Fibroblast of skin of abdomen (primary cell): ENCODE data around the gene GRID2.

ENCODE experiments used
- DNase-seq: peaks from one replicate; pipeline ENCODE4 v3.0.0-alpha.2; 2013

GRID2 gene

GRCh38 chr4:93771640-93772411 lies 1468.1 kb downstream of the GRID2 start:
- DNase-seq, result no peak

DNA sequence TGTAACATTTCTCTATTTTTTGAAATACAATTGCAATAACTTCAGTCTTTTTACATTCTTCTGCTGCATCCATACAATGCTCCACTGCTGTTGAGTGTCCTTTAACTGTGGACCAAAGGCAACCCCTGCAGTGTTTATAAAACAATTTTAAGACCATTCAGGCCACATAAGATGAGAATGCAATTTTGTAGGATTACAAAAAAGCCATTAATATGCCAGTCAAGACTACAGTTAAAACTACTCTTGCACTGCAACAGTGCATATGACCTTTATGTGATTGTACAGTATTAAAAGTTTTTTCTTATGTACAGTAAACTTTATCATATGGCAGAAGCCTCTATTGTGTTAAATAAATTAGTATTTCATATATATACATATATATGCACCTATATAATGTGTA lies 1469.1 kb downstream of the GRID2 start:
- no peak for DNase-seq

DNA sequence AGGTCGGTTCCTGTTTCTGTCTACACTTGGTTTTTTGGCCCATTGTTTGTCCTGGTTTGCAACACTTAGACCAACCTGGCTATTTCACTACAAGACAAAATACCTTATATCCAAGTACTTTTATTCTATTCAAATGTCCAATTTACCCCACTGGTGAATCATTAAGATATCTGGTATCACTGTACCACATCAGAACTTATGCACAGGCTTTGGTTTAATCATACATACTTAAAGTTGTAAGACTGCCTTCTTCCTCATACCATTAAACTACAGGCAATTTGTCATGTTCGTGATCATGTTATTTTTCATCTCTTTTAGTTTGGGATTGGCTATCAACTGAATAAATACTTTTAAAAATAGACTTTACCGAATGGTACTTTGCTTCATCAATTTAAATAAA lies 1471.8 kb downstream of the GRID2 start:
- DNase-seq, result no peak

DNA sequence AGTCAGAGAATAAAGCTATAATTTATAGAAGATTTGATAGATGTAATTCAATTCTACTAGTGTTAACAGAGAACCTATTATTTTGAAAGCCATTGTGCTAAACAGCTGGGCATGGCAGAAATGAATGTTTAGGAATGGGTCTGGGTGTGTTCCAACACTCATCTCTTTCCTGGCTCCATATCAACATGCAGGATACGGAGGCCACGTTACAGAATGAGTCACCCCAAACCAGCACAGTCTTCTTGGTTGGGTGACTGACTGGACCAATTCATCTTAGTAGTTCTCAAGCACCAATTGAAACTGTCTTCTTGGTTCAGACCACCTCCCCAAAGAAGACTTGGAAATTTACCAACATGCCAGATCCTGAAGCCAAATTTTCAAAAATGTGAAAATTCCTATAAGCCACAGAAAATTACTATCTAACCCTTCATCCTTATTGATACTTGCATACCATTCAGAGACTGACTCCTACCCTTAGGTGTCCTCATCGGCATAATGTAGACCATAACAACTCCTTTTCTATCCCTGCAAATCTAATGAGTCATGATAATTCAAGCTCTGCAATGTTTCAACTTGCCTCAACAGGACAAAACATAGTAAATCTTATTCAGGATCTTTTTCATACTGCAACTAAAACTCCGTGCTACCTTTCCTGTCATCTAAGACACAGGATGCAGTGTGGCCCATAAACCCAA lies 1472.8 kb downstream of the GRID2 start:
- peak; percentile 10 for DNase-seq

GRCh38 chr4:93777081-93777460 lies 1473.3 kb downstream of the GRID2 start:
- DNase-seq, result no peak

GRCh38 chr4:93779228-93779627 lies 1475.5 kb downstream of the GRID2 start:
- no peak for DNase-seq

- no peak for DNase-seq
Measured at GRCh38 chr4:93780080-93780479, 1476.3 kb downstream of the GRID2 start.

- DNase-seq, result no peak
Measured at GRCh38 chr4:93781198-93781597, 1477.4 kb downstream of the GRID2 start.

- no peak for DNase-seq
Measured at GRCh38 chr4:93786149-93786548, 1482.4 kb downstream of the GRID2 start.

DNA sequence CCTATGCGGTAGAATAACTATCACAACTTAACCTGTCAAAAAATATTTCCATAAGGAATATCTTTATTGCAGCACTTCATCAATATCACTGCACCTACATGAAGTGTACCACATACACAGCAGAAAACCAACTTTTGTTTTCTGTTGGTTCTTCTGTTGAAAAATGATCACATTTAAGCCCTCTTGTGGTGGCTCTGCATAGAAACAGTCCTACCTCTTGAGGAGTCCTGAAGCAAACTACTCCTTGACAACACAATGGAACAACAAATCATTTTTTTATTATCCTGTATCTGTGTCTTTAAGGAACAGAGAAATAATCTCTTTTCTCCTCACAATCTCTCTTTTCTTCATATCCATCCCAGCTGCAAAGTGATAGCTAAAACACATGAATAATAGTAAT lies 1484.9 kb downstream of the GRID2 start:
- DNase-seq, result no peak

DNA sequence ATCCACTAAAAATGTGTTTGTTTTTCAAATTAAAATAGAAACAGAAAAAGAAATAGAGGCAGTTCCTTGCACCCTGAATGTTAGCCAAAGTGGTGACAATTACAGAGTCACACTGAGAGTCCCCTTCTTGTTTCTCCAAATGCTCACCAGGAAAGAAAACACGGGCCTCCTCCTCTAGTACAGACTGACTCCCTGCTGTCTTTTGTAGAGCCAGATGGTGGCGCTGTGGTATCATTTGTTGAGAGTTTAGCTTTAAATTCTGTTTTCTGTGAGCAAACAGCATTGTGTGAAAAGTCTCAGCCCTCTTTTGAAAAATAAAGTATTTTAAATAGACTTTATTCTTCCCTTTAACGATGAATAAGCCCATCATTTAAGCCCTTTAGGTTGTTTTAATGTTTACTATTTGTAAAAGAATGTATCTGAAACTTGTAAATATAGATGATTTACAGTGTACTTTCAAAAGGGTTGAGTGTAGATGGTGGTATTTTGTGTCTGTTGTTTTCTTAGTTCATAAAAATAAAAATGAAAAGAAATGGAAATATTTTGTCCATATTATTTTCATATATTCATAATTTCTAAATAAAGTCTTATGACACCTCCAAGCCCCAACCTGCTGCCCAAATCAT lies 1487.9 kb downstream of the GRID2 start:
- peak; percentile 35 for DNase-seq

DNA sequence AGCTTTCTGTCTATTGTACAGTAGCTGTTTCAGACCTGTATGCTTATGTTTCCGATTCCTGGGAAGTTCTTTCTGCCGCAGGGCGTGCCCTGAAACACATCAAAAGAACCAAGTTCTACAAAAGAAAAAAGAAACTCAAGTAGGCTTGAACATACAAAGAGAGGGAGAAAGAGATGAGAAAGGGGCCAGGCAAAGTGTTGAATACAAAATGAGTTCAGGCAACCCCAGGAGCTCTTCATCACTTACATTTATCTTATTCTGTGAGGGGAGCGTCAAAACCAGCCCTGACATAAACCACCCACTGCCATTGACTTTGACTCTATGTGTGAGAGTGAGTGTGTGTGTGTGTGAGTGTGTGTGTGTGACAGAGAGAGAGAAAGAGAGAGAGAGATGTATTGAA lies 1498.3 kb downstream of the GRID2 start:
- no peak for DNase-seq

DNA sequence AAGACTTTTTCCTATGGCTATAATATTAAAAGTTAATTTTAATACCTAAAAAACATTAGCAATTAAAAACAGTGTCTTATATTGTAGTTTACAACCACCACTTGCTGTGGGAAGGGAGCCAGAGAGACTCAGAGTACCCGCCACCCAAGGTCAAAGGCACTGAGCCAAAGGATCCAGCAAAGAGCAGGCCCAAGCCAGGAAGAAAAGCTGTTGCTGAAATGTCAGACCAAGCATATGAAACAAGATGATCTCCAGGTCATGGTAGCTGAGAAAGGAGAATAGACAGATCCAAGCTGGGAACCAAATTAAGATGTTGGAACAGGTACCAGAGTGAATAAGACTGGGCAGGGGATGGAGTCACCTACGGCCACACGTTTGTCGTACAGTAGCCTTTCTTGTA lies 1506.0 kb downstream of the GRID2 start:
- no peak for DNase-seq

- no peak for DNase-seq
Measured at GRCh38 chr4:93810340-93810992, 1506.7 kb downstream of the GRID2 start.

GRCh38 chr4:93813092-93813491 lies 1509.3 kb downstream of the GRID2 start:
- DNase-seq, result no peak

DNA sequence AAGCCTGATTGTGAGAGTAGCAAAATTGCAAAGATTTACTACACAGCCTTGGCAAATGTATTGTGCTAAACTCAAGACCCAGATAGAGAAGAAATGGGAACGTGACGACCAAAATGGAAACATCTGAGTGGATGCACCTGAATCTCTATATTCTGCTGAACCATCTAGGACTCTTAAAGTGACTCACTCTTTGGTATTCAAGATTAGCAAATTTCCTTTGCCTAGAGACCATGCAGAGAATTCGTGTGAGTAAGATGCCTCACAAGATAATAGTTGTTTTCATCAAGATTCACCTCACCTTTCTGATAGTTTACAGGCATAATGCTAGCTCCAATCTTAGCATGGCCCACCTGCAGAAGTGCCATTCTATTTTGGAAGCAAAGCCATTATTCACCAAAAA lies 1510.4 kb downstream of the GRID2 start:
- no peak for DNase-seq

DNA sequence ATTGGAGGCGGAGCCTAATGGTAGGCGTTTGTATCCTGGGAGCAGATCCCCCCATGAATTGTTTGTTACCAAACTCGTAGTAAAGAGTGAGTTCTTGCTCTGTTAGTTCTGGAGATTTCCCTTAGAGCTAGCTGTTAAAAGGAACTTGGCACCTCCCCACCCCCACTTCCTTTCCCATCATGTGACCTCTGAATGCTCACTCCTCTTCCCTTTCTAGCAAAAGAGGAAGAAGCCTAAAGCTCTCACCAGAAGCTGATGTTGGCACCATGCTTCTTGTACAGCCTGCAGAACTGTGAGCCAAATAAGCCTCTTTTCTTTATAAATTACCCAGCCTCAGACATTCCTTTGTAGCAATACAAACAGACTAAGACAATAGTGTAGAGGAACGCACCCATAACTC lies 1511.0 kb downstream of the GRID2 start:
- no peak for DNase-seq
